GM23338 (cell line): ENCODE measurements around the gene EFNA4. TPM values are rescaled to one million over a fixed set of nuclear protein-coding genes. Genes with fewer than 3 reads are reported as not detected.

ENCODE experiments used
- ATAC-seq: fragments of 200-7000 bp; cut with Tn5 transposase; 3 replicates; pipeline ENCODE4 v1.9.1; 2020
- DNase-seq: peaks from one replicate; pipeline ENCODE4 v3.0.0-alpha.2; 2015; ENCODE audit warnings: low spot score
- H2AFZ ChIP-seq: fragments of 200-600 bp; sonication (generic); 2 replicates; pipeline ENCODE4 v1.8.0; 2016; ENCODE audit warnings: antibody characterized with exemption, mild to moderate bottlenecking, moderate library complexity
- H3F3A ChIP-seq: fragments of 200-600 bp; sonication (generic); replicated peaks from 2 replicates; pipeline ENCODE4 v1.8.0; 2017; ENCODE audit warnings: antibody characterized with exemption, mixed run types, low read depth
- H3K27ac ChIP-seq: fragments of 200-600 bp; sonication (generic); 2 replicates; pipeline ENCODE4 v1.6.1; 2016; ENCODE audit warnings: low read depth
- H3K27me3 ChIP-seq: fragments of 200-600 bp; sonication (generic); 2 replicates; pipeline ENCODE4 v1.8.0; 2016; ENCODE audit warnings: mild to moderate bottlenecking, mixed run types, moderate library complexity; ENCODE audit not compliant: insufficient read depth
- H3K36me3 ChIP-seq: fragments of 200-600 bp; sonication (generic); 2 replicates; pipeline ENCODE4 v1.8.0; 2016; ENCODE audit warnings: mild to moderate bottlenecking; ENCODE audit not compliant: insufficient read depth
- H3K4me1 ChIP-seq: fragments of 200-600 bp; sonication (generic); 2 replicates; pipeline ENCODE4 v1.8.0; 2016; ENCODE audit warnings: mild to moderate bottlenecking, moderate library complexity; ENCODE audit not compliant: insufficient read depth
- H3K4me2 ChIP-seq: fragments of 200-600 bp; sonication (generic); 2 replicates; pipeline ENCODE4 v1.7.1; 2017; ENCODE audit warnings: mixed run types
- H3K4me3 ChIP-seq: fragments of 200-600 bp; sonication (generic); 2 replicates; pipeline ENCODE4 v1.6.1; 2016; ENCODE audit warnings: mixed run types
- H3K79me2 ChIP-seq: fragments of 200-600 bp; sonication (generic); replicated peaks from 2 replicates; pipeline ENCODE4 v1.8.0; 2017; ENCODE audit warnings: mild to moderate bottlenecking; ENCODE audit not compliant: insufficient read depth
- H3K9me2 ChIP-seq: fragments of 200-600 bp; sonication (generic); 2 replicates; pipeline ENCODE4 v1.8.0; 2017; ENCODE audit not compliant: insufficient read depth
- H4K20me1 ChIP-seq: fragments of 200-600 bp; sonication (generic); replicated peaks from 2 replicates; pipeline ENCODE4 v1.8.0; 2017; ENCODE audit warnings: mild to moderate bottlenecking; ENCODE audit not compliant: insufficient read depth
- H3K27ac Mint-ChIP-seq: 2 replicates; pipeline ENCODE4 v1.8.0; 2020; ENCODE audit warnings: inconsistent platforms, mild to moderate bottlenecking, moderate library complexity, mixed read lengths
- H3K27me3 Mint-ChIP-seq: 3 replicates; pipeline ENCODE4 v1.8.0; 2022; ENCODE audit warnings: low read depth, mild to moderate bottlenecking, moderate library complexity, mixed read lengths, inconsistent platforms; ENCODE audit not compliant: insufficient read depth, poor library complexity
- H3K36me3 Mint-ChIP-seq: 3 replicates; pipeline ENCODE4 v1.8.0; 2021; ENCODE audit warnings: low read depth, mild to moderate bottlenecking, inconsistent platforms, moderate library complexity, mixed read lengths
- H3K4me1 Mint-ChIP-seq: 3 replicates; pipeline ENCODE4 v1.8.0; 2020; ENCODE audit warnings: mild to moderate bottlenecking, inconsistent platforms, mixed read lengths
- H3K4me3 Mint-ChIP-seq: 3 replicates; pipeline ENCODE4 v1.8.0; 2021; ENCODE audit warnings: moderate library complexity, mild to moderate bottlenecking, inconsistent platforms, mixed read lengths
- H3K9me3 Mint-ChIP-seq: 3 replicates; pipeline ENCODE4 v1.8.0; 2020; ENCODE audit warnings: moderate library complexity, mild to moderate bottlenecking, inconsistent platforms, mixed read lengths
- CREB1 ChIP-seq: fragments of 250-450 bp; sonication (Bioruptor Pico); IDR thresholded peaks from 2 replicates; pipeline ENCODE4 v1.5.0; 2020; ENCODE audit warnings: low read depth, mild to moderate bottlenecking, moderate library complexity
- JUNB ChIP-seq: IDR thresholded peaks from one replicate; pipeline ENCODE4 v1.6.1; 2016; ENCODE audit warnings: antibody characterized with exemption; ENCODE audit not compliant: unreplicated experiment
- POLR2AphosphoS5 ChIP-seq: IDR thresholded peaks from 2 replicates; pipeline ENCODE4 v1.6.1; 2016; ENCODE audit warnings: antibody characterized with exemption, low read depth
- REST ChIP-seq: IDR thresholded peaks from one replicate; pipeline ENCODE4 v1.6.1; 2018; ENCODE audit warnings: antibody characterized with exemption; ENCODE audit not compliant: unreplicated experiment
- STAT1 ChIP-seq: IDR thresholded peaks from one replicate; pipeline ENCODE4 v1.6.1; 2016; ENCODE audit warnings: antibody characterized with exemption; ENCODE audit not compliant: unreplicated experiment
- polyA plus RNA-seq: library from polyadenylated mRNA; unstranded; fragments of >200 nt; fragmentation: Nextera tagmentation; extraction: Ambion mirVana; gene quantifications from 2 replicates; pipeline ENCODE4 v1.2.1, GENCODE V29; 2016
- total RNA-seq: library from RNA; depleted of rRNA; stranded (reverse); fragments of >200 nt; shearing (Covaris generic); gene quantifications from 2 replicates; pipeline ENCODE4 v1.2.3, GENCODE V29; 2014
- TF ChIP-seq, protein P1 (sequence below), 2 experiments: fragments of 200-600 bp in 1 of 2; sonication (generic) in 1 of 2; conservative IDR thresholded peaks; 2 replicates each; pipeline versions ENCODE4 v1.5.1 to v1.6.1; 2016 to 2017; ENCODE audit warnings: antibody characterized with exemption in 2 of 2, low read depth in 2 of 2, mild to moderate bottlenecking in 2 of 2, moderate library complexity in 1 of 2
- TF ChIP-seq, protein P2 (sequence below): fragments of 250-450 bp; sonication (Bioruptor Pico); IDR thresholded peaks from 2 replicates; pipeline ENCODE4 v1.5.0; 2020; ENCODE audit warnings: mild to moderate bottlenecking, moderate library complexity

The EFNA4 gene
- total and polyA plus RNA-seq, 2 experiments from 2014 or later = 11.1 to 22.9 TPM

GRCh38 chr1:155084722-155085503 lies 21.4 kb downstream of the EFNA4 start:
- Mint-ChIP-seq H3K27ac (peak overlapping the region; percentile 86), H3K9me3 (no peaks in the 10 kb centered on the region), H3K27me3 (peaks cover 65% of the 10 kb centered on the region), H3K4me1 (peaks cover 39% of the 10 kb centered on the region), H3K36me3 (no peaks in the 10 kb centered on the region; the same call in 2 of the 3 replicates), H3K4me3 (peak overlapping the region; percentile 95)
- peaks cover 18% of the 10 kb centered on the region; the same call in 1 of the 2 replicates for H3F3A ChIP-seq
- H3K79me2 ChIP-seq = no peaks in the 10 kb centered on the region
- peaks cover 46% of the 10 kb centered on the region for H3K27me3 ChIP-seq
- peaks cover 24% of the 10 kb centered on the region for H3K4me1 ChIP-seq
- H4K20me1 ChIP-seq = peaks cover 6% of the 10 kb centered on the region; the same call in 1 of the 2 replicates
- TF ChIP-seq CREB1 (CRISPR knock-in tag) = peak; percentile 63
- no peak for TF ChIP-seq STAT1
- TF ChIP-seq POLR2AphosphoS5 = peak; percentile 41; the same call in 1 of the 2 replicates
- TF ChIP-seq, protein P1, sequence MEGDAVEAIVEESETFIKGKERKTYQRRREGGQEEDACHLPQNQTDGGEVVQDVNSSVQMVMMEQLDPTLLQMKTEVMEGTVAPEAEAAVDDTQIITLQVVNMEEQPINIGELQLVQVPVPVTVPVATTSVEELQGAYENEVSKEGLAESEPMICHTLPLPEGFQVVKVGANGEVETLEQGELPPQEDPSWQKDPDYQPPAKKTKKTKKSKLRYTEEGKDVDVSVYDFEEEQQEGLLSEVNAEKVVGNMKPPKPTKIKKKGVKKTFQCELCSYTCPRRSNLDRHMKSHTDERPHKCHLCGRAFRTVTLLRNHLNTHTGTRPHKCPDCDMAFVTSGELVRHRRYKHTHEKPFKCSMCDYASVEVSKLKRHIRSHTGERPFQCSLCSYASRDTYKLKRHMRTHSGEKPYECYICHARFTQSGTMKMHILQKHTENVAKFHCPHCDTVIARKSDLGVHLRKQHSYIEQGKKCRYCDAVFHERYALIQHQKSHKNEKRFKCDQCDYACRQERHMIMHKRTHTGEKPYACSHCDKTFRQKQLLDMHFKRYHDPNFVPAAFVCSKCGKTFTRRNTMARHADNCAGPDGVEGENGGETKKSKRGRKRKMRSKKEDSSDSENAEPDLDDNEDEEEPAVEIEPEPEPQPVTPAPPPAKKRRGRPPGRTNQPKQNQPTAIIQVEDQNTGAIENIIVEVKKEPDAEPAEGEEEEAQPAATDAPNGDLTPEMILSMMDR (conservative IDR thresholded peaks at IDR 0.05; ENCODE audit: low read depth in 2 of 2) = peak; percentile 89 to 99
- H3K9me2 ChIP-seq = no peaks in the 10 kb centered on the region
- H3K4me3 ChIP-seq = peak overlapping the region; percentile 88
- no peak overlapping the region for H3K27ac ChIP-seq
- H3K4me2 ChIP-seq = peak overlapping the region; percentile 95
- DNase-seq (peak; percentile 98), ATAC-seq (peak; percentile 60)
- no peaks in the 10 kb centered on the region for H3K36me3 ChIP-seq
- H2AFZ ChIP-seq = peak overlapping the region; percentile 97

DNA sequence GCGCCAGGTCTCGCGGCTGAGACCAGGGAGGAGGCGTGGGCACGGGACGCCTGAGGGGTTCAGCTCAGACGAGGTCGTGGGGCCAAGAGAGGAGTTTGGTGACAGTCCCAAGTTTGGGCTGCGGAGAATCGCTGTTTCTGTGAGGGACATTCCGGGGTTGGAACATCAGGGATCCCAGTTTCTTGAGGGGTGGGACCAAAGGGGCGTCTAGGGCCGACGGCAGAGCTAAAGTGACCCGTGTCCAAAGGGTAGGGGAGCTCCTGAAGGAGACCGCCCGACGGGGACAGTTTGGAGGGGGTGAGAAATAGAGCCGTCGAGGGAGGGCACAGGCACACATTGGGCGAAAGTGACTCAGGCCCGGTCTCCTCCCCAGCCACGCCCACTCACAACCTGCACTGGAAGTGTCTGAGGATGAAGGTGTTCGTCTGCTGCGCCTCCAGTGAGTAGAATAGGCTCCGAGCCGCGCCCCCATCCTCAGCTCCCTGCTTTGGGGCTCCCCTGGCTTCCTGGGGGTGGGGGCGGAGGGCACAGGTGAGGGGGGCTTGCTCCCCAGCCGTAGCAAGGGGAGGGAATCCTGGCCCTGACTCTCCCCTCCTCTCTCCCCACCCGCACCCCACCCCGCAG lies 22.1 kb downstream of the EFNA4 start:
- Histone ChIP-seq H4K20me1 (peaks cover 6% of the 10 kb centered on the region; the same call in 1 of the 2 replicates), H3K9me2 (no peaks in the 10 kb centered on the region), H3K27me3 (peaks cover 39% of the 10 kb centered on the region), H3K4me1 (peaks cover 24% of the 10 kb centered on the region), H3K27ac (no peak overlapping the region), H2AFZ (peak overlapping the region; percentile 97; the same call in 1 of the 2 replicates), H3K79me2 (no peaks in the 10 kb centered on the region), H3F3A (peaks cover 18% of the 10 kb centered on the region; the same call in 1 of the 2 replicates), H3K36me3 (no peaks in the 10 kb centered on the region), H3K4me3 (peak overlapping the region; percentile 88), H3K4me2 (peak overlapping the region; percentile 95)
- TF ChIP-seq POLR2AphosphoS5 = 0 out of 2 replicates have a peak, but pooled peaks have one; percentile 16
- no peak for TF ChIP-seq JUNB
- TF ChIP-seq REST = no peak
- TF ChIP-seq, protein P2, sequence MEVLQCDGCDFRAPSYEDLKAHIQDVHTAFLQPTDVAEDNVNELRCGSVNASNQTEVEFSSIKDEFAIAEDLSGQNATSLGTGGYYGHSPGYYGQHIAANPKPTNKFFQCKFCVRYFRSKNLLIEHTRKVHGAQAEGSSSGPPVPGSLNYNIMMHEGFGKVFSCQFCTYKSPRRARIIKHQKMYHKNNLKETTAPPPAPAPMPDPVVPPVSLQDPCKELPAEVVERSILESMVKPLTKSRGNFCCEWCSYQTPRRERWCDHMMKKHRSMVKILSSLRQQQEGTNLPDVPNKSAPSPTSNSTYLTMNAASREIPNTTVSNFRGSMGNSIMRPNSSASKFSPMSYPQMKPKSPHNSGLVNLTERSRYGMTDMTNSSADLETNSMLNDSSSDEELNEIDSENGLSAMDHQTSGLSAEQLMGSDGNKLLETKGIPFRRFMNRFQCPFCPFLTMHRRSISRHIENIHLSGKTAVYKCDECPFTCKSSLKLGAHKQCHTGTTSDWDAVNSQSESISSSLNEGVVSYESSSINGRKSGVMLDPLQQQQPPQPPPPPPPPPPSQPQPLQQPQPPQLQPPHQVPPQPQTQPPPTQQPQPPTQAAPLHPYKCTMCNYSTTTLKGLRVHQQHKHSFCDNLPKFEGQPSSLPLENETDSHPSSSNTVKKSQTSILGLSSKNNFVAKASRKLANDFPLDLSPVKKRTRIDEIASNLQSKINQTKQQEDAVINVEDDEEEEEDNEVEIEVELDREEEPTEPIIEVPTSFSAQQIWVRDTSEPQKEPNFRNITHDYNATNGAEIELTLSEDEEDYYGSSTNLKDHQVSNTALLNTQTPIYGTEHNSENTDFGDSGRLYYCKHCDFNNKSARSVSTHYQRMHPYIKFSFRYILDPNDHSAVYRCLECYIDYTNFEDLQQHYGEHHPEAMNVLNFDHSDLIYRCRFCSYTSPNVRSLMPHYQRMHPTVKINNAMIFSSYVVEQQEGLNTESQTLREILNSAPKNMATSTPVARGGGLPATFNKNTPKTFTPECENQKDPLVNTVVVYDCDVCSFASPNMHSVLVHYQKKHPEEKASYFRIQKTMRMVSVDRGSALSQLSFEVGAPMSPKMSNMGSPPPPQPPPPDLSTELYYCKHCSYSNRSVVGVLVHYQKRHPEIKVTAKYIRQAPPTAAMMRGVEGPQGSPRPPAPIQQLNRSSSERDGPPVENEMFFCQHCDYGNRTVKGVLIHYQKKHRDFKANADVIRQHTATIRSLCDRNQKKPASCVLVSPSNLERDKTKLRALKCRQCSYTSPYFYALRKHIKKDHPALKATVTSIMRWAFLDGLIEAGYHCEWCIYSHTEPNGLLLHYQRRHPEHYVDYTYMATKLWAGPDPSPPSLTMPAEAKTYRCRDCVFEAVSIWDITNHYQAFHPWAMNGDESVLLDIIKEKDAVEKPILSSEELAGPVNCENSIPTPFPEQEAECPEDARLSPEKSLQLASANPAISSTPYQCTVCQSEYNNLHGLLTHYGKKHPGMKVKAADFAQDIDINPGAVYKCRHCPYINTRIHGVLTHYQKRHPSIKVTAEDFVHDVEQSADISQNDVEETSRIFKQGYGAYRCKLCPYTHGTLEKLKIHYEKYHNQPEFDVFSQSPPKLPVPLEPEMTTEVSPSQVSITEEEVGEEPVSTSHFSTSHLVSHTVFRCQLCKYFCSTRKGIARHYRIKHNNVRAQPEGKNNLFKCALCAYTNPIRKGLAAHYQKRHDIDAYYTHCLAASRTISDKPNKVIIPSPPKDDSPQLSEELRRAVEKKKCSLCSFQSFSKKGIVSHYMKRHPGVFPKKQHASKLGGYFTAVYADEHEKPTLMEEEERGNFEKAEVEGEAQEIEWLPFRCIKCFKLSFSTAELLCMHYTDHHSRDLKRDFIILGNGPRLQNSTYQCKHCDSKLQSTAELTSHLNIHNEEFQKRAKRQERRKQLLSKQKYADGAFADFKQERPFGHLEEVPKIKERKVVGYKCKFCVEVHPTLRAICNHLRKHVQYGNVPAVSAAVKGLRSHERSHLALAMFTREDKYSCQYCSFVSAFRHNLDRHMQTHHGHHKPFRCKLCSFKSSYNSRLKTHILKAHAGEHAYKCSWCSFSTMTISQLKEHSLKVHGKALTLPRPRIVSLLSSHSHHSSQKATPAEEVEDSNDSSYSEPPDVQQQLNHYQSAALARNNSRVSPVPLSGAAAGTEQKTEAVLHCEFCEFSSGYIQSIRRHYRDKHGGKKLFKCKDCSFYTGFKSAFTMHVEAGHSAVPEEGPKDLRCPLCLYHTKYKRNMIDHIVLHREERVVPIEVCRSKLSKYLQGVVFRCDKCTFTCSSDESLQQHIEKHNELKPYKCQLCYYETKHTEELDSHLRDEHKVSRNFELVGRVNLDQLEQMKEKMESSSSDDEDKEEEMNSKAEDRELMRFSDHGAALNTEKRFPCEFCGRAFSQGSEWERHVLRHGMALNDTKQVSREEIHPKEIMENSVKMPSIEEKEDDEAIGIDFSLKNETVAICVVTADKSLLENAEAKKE (CRISPR knock-in tag) = no peak
- H3K4me1 Mint-ChIP-seq = peaks cover 39% of the 10 kb centered on the region
- DNase-seq (peak; percentile 77), ATAC-seq (peak; percentile 3)
- no peaks in the 10 kb centered on the region for H3K9me3 Mint-ChIP-seq
- H3K36me3 Mint-ChIP-seq = no peaks in the 10 kb centered on the region; the same call in 2 of the 3 replicates
- H3K4me3 Mint-ChIP-seq = peak overlapping the region; percentile 95
- no peak overlapping the region for H3K27ac Mint-ChIP-seq
- peaks cover 60% of the 10 kb centered on the region for H3K27me3 Mint-ChIP-seq
